ENCODE results near the gene MTFMT.
"Not testable (repeated sequence)": the region's sequence is repeated elsewhere in the genome, so short reads cannot be mapped to it uniquely, and the experiment has no call there.

The MTFMT gene

DNA sequence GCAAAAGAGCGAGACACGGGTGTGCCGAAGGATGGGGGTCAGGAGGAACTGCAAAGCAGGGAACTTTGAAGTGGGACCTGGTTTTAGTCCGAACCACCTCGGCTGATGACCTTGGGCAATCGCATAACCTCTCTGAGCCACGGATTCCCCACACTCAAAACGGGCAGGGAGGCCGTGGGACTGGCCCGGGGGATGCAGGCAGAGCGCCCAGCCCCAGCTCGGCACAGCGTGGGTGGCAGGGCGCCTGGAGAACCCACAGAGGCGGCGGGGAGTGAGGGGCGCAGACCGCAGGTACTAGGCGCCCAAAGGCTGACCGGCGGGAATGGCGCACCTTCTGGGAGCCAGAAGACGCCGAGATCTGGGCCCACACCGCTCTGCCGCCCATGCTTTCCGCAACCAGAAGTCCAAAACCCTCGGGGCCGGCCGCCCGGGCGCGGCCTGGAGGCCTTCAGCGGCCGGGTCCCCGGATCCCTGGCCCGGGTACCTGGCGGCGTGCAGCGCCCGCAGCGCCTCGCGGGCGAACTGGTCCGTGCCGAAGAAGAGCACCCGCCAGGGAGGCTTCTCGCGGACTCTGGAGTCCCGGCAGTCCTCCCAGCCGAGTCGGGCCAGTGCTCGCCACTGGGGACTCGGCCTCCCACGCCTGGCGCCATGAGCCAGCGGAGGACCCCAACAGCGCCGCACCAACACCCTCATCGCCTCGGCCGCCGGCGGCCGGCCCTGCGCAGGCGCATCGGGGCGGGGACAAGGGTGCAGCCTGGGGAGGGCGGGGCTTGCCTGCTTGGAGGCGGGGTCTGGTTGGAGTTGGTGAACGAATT is at the start of gene MTFMT:
MTFMT (minus strand) TSS at position 719 of the 815 bp plus-strand sequence; CDS start at position 693, 26 bp downstream.
- DNase-seq (ENCODE audit: low read depth, low spot score): peak; percentile 80

DNA sequence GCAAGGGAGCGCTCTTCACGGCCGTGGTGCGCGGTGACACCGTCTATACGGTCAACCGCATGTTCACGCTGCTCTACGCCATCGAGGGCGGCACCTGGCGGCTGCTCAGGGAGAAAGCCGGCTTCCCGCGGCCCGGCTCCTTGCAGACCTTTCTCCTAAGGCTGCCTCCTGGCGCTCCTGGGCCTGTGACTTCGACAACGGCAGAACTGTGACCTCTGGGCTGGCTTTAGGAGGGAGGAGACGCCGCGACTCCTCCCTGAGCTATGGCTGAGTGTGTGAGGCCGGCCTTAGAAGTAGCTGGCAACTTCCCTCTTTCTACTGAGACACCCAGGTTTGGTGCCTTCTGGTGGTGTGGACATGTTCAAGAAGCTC is 48.5 kb upstream of the MTFMT start:
- DNase-seq (ENCODE audit: low read depth, low spot score): peak; percentile 93

DNA sequence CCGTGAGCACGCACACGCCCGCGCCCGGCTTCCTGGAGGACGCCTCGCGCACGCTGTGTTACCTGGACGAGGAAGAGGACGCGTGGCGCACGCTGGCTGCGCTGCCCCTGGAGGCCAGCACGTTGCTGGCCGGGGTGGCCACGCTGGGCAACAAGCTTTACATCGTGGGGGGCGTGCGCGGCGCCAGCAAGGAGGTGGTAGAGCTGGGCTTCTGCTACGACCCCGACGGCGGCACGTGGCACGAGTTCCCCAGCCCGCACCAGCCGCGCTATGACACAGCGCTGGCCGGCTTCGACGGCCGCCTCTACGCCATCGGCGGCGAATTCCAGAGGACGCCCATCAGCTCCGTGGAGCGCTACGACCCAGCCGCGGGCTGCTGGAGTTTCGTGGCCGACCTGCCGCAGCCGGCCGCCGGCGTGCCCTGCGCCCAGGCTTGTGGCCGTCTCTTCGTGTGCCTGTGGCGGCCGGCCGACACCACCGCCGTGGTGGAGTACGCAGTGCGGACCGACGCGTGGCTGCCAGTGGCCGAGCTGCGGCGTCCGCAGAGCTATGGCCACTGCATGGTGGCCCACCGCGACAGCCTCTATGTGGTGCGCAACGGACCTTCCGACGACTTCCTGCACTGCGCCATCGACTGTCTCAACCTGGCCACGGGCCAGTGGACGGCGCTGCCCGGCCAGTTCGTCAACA is 48.0 kb upstream of the MTFMT start:
- no peak for DNase-seq (ENCODE audit: low read depth, low spot score)

DNA sequence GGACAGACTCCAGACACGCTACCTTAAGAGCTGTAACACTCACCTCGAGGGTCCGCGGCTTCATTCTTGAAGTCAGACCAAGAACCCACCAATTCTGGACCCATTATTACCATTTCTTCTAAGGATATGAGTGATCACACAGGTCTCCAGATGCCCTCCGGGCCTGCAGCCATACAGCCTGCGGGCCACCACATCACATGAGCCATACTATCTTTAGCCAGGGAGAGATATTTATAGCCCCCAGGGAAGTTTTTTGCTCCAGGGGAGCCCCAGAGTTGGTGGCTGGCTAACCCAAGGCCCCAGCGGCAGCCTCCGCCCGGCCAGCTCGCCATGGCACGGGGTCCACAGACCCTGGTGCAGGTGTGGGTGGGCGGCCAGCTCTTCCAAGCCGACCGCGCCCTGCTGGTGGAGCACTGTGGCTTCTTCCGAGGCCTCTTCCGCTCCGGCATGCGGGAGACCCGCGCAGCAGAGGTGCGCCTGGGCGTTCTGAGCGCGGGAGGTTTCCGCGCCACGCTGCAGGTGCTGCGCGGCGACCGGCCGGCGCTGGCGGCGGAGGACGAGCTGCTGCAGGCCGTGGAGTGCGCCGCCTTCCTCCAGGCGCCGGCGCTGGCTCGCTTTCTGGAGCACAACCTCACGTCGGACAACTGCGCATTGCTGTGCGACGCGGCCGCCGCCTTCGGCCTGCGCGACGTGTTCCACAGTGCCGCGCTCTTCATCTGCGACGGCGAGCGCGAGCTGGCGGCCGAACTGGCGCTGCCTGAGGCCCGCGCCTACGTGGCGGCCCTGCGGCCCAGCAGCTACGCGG is 47.2 kb upstream of the MTFMT start, which contains the start of gene KBTBD13:
KBTBD13 (plus strand) TSS at position 261 of the 805 bp plus-strand sequence; CDS start at position 331, 70 bp downstream.
- DNase-seq (ENCODE audit: low read depth, low spot score): no peak

DNA sequence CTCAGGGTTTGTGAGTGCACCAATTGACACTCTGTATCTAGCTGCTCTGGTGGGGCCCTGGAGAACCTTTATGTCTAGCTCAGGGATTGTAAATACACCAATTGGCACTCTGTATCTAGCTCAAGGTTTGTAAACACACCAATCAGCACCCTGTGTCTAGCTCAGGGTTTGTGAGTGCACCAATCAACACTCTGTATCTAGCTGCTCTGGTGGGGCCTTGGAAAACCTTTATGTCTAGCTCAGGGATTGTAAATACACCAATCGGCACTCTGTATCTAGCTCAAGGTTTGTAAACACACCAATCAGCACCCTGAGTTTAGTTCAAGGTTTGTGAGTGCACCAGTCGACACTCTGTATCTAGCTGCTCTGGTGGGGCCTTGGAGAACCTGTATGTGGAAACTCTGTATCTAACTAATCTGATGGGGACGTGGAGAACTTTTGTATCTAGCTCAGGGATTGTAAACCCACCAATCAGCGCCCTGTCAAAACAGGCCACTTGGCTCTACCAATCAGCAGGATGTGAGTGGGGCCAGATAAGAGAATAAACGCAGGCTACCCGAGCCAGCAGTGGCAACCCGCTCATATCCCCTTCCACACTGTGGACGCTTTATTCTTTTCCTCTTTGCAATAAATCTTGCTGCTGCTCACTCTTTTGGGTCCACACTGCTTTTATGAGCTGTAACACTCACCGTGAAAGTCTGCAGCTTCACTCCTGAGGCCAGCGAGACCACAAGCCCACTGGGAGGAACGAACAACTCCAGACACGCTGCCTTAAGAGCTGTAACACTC is 46.4 kb upstream of the MTFMT start:
- DNase-seq (ENCODE audit: low read depth, low spot score): not testable (repeated sequence)

DNA sequence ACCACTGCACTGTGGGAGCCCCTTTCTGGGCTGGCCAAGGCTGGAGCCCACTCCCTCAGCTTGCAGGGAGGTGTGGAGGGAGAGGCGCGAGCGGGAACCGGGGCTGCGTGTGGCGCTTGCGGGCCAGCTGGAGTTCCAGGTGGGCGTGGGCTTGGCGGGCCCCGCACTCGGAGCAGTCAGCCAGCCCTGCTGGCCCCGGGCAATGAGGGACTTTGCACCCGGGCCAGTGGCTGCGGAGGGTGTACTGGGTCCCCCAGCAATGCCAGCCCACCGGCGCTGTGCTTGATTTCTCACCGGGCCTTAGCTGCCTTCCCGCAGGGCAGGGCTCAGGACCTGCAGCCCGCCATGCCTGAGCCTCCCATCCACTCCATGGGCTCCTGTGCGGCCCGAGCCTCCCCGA is 45.5 kb upstream of the MTFMT start:
- DNase-seq (ENCODE audit: low read depth, low spot score): not testable (repeated sequence)

DNA sequence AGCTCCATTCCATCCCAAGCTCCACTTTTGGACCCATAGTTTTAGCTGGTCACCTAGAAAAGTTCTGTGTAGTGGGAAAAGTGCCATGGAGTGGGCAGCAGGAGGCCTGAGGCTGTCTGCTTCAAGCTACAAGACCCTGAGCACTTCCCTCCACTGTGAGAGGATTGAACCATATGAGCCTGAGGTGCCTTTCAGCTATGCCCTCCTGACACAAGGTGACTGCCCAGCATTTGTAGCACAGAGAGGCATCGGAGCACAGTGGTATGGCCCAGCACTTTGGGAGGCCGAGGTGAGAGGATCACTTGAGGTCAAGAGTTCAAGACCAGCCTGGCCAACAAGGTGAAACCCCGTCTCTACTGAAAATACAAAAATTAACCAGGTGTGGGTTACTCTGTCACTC is 43.2 kb upstream of the MTFMT start:
- DNase-seq (ENCODE audit: low read depth, low spot score): no peak

DNA sequence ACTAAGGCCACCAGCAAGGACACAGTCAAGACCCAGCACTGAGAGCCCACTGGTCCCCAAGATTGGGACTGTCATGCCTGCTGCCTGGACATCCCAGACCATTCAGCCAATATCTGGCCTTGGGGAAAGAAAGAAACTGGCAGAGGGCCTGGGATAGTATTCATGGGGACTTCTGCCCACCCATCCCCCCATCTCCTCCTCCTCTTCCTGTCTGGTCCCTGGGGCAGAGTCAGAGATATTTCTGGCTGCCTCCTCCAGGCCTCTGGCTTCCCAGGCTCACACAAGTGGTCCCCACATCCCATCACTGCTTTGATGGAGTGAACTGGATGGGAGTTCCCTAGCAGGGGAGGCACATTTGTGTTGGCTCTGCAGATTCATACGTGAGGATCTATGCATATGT is 42.6 kb upstream of the MTFMT start:
- DNase-seq (ENCODE audit: low read depth, low spot score): no peak

DNA sequence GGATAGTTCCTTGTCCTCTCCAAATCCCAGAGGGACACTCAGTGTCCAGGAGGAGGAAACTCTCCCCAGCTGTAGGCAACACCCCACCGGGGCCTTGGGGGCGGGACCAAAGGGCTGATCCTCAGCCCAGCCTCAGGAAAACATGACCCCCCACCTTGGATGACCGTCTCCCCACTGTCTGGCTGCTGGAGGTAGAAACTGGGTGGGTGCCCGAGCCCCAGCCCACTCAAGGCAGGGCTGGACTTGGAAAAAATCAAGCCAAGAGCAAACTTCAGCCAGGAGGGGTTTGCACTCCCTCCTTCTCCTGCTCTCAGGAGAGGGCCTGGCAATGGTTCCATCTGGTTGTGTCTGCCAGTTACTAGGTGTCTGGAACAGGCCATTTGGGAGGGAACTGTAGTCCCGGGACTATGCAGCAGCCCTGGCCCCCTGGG is 42.0 kb upstream of the MTFMT start:
- DNase-seq (ENCODE audit: low read depth, low spot score): no peak

DNA sequence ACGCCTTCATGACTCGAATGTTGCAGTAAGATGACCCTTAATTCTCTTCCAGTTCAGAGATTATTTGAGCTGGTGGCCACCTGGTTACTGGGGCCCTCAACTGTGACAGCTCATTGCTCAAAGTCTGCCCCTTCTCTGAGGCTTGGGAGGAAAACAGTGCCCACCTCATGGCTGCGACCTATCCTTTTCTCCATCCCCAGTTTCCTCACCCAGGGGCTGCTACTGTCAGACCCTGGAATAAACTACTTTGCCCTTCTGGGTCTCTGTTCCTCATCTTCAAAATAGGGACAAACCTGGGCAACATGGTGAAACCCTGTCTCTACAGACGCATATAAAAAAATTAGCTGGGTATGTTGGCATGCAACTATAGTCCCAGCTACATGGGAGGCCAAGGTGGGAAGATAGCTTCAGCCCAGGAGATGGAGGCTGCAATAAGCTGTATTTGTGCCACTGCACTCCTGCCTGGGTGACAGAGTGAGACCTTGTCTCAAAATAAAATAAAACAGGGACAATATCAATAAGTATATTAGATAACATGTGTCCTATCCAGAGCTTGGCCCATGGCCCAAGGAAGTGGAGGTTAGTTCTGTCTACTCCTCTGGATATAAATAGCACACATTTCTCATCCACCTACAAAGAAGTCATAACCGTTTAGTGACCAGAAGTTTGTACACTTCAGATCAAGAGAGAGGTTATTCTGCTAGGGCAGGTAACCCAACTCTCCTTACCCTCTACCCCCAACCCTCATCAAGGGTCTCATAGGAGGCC is 40.5 kb upstream of the MTFMT start:
- no peak for DNase-seq (ENCODE audit: low read depth, low spot score)

DNA sequence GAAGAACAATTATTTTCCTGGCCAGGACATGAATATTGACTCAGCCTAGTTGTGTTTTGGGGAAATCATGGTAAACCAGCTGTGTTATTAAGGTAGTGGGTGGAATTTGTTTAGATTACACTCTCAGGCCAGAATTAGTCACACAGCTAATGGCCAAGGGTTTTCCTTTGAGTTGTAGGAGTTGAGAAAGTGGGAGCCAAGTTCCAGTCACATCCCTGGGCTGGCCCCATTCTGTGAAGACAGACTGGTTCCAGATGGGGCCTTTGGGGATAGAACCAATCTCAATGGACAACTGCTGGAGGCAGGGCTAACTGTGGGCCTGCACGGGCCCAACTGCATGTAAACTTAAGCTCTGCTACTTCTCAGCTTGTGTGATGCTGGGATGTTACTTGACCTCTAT is 39.7 kb upstream of the MTFMT start:
- DNase-seq (ENCODE audit: low read depth, low spot score): no peak

DNA sequence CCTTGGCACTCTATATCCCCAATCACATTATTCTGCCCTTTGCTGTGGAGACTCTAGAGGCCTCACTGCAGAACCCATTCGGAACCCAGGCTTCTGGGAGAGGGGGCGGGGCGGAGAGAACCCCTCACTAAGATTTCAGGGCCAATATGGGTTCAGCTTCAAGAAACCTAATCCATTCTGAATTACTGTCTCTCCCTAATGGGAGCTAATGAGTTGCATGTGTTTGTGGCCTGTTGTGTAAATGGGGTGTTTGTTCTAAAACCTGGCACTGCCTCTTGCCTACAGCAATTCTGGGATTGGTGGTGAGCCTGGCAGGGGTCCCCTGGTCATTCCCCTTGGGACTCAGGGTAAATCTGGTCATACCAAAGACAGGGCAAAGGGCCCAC is 39.0 kb upstream of the MTFMT start:
- DNase-seq (ENCODE audit: low read depth, low spot score): no peak

DNA sequence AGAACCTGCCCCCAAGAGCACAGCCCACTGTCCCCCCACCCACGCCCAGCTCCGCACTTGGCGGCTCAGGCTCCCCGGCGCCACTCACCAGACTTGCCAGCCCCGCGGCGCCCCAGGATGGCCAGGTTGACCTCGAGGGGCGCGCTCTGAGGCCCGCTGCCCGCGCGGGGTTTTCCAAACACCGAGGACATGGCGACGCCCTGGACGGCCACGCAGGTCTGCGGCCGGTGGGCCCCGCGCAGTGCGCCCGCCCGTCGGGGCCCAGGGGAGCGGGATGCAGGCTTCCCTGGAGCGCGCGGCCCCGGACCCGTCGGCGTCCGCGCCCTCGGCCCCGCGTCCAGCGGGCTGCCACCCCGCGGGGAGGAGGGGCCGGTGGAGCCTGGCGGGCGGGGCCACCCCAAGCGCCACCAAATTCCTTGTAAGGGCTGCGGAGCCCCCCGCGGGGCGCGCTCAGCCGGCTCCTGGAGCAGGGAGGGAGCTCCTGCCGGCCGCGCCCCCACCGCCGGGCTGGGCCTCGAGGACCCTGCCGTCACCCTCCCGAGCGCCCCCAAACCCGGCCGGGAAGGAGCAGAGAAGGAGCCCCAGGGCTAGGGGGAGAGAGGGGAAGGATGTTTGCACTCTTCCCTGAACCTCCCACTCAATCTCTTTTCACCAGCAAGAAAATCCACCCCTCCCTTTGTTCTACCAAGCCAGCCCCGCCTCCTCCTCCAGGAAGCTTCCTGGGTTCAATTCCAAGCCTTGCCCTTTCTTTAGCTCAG is 38.4 kb upstream of the MTFMT start, which contains the start of gene RASL12:
RASL12 (minus strand) TSS at position 347 of the 758 bp plus-strand sequence; CDS start at position 191, 156 bp downstream.
- peak; percentile 51 for DNase-seq (ENCODE audit: low read depth, low spot score)

DNA sequence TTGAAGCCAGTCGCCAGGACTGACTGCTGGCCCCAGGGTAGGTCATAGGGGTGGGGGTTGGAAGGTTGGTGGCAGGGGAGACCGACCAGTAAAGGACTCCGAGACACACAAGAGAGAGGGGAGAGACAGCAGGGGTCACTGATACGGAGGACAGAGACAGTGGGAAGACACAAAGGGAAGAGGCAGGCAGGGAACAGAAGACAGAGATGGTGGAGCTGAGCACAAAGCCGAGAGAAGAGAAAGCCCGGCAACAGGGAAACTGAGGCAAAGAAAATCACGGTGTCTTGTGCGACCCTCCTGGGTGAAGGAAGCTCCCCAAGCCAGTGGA is 37.8 kb upstream of the MTFMT start:
- DNase-seq (ENCODE audit: low read depth, low spot score): peak; percentile 76

DNA sequence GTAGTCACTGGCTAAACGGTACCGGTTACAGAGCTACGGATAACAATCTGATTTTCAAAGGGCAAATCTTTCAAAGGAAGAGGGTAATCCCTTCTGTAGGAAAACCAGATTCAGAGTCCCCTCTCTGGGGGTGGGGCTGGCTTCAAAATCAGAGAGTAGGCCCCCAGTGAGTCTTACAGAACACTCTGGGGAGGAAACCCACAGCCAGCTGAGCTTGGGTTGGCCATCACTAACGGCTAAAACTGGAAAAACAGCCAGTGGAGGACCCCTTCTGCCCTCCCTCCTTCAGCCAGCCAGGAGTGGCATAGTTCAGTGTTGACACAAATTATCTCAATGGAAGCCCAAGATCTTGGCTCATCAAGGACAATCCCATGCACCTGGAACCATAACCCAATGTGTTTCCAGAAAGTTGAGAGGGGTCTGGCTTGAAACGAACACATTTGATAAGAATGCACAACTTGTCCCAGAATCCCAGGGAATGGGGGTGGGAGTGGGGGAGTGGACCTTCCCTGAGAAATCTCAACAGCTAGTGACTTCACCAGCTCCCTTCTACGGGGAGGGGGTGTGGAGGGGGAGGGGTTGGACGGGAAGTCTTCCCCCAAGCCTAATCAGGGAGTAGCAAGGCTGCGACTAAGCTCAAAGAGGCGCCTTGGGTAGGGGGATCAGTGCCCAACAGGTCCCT is 37.3 kb upstream of the MTFMT start:
- peak; percentile 74 for DNase-seq (ENCODE audit: low read depth, low spot score)

DNA sequence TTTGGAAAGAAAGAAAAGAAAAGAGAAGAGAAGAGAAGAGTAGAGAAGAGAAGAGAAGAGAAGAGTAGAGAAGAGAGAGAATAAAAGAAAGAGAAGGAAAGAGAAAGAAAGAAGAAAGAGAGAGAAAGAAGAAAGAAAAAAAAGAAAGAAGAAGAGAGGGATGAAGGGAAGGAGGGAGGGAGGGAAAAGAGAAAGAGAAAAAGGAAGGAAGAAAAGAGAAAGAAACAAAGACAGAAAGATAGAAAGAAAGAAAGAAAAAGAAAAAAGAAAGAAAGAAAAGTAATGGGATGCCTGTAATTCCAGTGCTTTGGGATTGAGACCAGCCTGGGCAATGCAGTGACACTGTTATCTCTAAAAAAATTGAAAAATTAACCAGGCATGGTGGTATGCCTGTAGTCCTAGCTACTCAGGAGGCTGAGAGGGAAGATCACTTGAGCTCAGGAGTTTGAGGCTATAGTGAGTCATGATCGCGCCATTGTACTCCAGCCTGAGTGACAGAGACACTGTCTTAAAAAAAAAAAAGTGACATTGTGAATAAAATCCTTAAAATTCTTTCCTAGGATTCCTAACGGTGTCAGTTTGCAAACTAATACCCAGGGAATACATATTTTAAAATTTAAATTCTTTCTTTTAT is 36.7 kb upstream of the MTFMT start:
- DNase-seq (ENCODE audit: low read depth, low spot score): no peak

DNA sequence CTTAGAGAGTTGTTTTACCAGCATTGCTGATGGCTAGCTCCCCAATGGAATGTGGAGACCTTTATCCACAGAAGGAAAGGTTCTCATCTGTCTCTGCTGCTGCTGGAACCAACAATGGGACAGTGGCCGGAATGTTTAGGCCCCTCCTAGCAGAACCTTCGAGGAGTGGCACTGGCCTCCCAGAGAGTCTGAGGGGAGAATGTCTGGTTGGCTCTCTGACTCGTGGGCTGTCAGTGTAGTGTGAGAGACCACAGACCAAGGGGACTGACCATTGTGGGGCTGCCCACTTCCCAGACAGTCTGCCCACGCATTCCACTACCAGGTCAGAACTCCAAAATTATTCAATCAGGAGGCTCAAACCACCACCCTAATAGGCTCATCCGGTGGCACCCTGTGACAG is 33.3 kb upstream of the MTFMT start:
- peak; percentile 35 for DNase-seq (ENCODE audit: low read depth, low spot score)

DNA sequence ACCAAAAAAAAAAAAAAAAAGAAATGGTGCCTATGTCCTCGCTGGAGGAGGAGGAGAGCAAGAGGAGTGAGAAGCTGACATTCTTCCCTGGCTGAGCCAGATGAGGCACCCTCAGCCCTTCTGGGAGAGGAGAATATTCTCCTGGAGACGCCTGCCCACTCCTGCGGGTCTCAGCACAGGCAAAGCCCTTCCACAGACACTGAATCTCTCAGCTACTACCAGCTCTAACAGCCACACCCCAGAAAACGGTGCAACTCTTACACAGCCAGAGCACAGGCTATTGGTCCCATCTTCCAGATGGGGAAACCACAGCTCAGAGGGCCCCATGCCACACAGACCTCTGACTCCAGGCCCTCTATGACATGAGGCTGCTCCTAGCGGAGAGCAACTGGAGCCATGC is 32.6 kb upstream of the MTFMT start:
- no peak for DNase-seq (ENCODE audit: low read depth, low spot score)
